ENCODE results near the gene CERS6.

Gene CERS6

DNA sequence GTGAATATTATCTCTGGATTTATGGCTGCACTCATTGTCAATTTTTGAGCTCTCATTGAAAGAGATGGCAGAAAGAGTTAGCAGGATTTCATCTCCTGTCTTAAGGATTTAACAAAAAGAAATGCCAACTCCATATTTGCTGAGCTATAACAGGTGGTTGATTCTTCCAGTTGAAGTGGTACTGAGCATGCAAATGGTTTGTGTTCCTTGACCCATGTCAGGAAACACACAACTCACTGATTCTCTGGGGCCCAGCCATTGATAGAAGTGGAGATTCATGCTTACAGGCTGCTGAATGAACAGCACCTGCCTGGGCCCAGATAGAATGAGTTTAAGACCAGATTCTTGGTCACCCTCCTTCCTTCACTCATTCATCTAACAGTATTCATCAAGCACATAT lies 128.8 kb downstream of the CERS6 start:
- TF ChIP-seq RARB (CRISPR knock-in tag; IDR thresholded peaks at IDR 0.05) (no peak), ZC3H10 (CRISPR knock-in tag; IDR thresholded peaks at IDR 0.05) (no peak), ZFP30 (CRISPR knock-in tag; IDR thresholded peaks at IDR 0.05) (no peak), PPARA (CRISPR knock-in tag; IDR thresholded peaks at IDR 0.05; ENCODE audit: borderline replicate concordance) (no peak), ESRRG (CRISPR knock-in tag; IDR thresholded peaks at IDR 0.05) (no peak), SNAI2 (CRISPR knock-in tag; IDR thresholded peaks at IDR 0.05) (no peak), ZNF565 (CRISPR knock-in tag; conservative IDR thresholded peaks at IDR 0.05; ENCODE audit: low read depth) (no peak), ZNF70 (CRISPR knock-in tag; IDR thresholded peaks at IDR 0.05) (no peak), ARNTL (CRISPR knock-in tag; IDR thresholded peaks at IDR 0.05; ENCODE audit: borderline replicate concordance, low read depth) (no peak), TCF4 (CRISPR knock-in tag; IDR thresholded peaks at IDR 0.05; ENCODE audit: borderline replicate concordance) (no peak), BACH2 (CRISPR knock-in tag; IDR thresholded peaks at IDR 0.05; ENCODE audit: borderline replicate concordance) (no peak), GLIS3 (CRISPR knock-in tag; IDR thresholded peaks at IDR 0.05) (no peak), OSR1 (CRISPR knock-in tag; IDR thresholded peaks at IDR 0.05) (no peak), ISL1 (CRISPR knock-in tag; IDR thresholded peaks at IDR 0.05) (no peak), CSDC2 (CRISPR knock-in tag; IDR thresholded peaks at IDR 0.05) (no peak)
- TF ChIP-seq, protein P1, sequence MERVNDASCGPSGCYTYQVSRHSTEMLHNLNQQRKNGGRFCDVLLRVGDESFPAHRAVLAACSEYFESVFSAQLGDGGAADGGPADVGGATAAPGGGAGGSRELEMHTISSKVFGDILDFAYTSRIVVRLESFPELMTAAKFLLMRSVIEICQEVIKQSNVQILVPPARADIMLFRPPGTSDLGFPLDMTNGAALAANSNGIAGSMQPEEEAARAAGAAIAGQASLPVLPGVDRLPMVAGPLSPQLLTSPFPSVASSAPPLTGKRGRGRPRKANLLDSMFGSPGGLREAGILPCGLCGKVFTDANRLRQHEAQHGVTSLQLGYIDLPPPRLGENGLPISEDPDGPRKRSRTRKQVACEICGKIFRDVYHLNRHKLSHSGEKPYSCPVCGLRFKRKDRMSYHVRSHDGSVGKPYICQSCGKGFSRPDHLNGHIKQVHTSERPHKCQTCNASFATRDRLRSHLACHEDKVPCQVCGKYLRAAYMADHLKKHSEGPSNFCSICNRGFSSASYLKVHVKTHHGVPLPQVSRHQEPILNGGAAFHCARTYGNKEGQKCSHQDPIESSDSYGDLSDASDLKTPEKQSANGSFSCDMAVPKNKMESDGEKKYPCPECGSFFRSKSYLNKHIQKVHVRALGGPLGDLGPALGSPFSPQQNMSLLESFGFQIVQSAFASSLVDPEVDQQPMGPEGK (CRISPR knock-in tag; IDR thresholded peaks at IDR 0.05; ENCODE audit: borderline replicate concordance) = no peak
- TF ChIP-seq, protein P2, sequence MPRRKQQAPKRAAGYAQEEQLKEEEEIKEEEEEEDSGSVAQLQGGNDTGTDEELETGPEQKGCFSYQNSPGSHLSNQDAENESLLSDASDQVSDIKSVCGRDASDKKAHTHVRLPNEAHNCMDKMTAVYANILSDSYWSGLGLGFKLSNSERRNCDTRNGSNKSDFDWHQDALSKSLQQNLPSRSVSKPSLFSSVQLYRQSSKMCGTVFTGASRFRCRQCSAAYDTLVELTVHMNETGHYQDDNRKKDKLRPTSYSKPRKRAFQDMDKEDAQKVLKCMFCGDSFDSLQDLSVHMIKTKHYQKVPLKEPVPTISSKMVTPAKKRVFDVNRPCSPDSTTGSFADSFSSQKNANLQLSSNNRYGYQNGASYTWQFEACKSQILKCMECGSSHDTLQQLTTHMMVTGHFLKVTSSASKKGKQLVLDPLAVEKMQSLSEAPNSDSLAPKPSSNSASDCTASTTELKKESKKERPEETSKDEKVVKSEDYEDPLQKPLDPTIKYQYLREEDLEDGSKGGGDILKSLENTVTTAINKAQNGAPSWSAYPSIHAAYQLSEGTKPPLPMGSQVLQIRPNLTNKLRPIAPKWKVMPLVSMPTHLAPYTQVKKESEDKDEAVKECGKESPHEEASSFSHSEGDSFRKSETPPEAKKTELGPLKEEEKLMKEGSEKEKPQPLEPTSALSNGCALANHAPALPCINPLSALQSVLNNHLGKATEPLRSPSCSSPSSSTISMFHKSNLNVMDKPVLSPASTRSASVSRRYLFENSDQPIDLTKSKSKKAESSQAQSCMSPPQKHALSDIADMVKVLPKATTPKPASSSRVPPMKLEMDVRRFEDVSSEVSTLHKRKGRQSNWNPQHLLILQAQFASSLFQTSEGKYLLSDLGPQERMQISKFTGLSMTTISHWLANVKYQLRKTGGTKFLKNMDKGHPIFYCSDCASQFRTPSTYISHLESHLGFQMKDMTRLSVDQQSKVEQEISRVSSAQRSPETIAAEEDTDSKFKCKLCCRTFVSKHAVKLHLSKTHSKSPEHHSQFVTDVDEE (CRISPR knock-in tag; IDR thresholded peaks at IDR 0.05) = no peak
- TF ChIP-seq, protein P3, sequence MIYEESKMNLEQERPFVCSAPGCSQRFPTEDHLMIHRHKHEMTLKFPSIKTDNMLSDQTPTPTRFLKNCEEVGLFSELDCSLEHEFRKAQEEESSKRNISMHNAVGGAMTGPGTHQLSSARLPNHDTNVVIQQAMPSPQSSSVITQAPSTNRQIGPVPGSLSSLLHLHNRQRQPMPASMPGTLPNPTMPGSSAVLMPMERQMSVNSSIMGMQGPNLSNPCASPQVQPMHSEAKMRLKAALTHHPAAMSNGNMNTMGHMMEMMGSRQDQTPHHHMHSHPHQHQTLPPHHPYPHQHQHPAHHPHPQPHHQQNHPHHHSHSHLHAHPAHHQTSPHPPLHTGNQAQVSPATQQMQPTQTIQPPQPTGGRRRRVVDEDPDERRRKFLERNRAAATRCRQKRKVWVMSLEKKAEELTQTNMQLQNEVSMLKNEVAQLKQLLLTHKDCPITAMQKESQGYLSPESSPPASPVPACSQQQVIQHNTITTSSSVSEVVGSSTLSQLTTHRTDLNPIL (CRISPR knock-in tag; IDR thresholded peaks at IDR 0.05; ENCODE audit: low read depth) = no peak
- TF ChIP-seq, protein P4, sequence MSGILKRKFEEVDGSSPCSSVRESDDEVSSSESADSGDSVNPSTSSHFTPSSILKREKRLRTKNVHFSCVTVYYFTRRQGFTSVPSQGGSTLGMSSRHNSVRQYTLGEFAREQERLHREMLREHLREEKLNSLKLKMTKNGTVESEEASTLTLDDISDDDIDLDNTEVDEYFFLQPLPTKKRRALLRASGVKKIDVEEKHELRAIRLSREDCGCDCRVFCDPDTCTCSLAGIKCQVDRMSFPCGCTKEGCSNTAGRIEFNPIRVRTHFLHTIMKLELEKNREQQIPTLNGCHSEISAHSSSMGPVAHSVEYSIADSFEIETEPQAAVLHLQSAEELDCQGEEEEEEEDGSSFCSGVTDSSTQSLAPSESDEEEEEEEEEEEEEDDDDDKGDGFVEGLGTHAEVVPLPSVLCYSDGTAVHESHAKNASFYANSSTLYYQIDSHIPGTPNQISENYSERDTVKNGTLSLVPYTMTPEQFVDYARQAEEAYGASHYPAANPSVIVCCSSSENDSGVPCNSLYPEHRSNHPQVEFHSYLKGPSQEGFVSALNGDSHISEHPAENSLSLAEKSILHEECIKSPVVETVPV (CRISPR knock-in tag; IDR thresholded peaks at IDR 0.05) = no peak
- ATAC-seq = no peak

DNA sequence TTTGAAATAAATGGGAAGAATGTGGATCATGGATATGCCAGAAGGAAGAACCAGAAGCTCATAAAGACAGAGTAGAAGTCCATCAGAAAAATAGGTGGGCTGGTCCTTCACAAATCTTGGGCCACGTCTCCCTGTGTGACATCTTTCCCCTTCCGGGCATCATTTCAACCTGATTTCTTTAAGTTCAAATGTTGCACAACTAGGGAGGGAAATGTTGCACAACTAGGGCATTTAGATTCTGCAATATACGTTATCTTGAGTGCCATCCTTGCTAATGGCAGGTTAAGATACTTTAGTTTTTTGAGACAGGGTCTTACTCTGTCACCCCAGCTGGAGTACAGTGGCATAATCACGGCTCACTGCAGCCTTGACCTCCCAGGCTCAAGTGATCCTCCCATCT lies 129.6 kb downstream of the CERS6 start:
- no peak for ATAC-seq
- no peak for TF ChIP-seq SNAI2 (CRISPR knock-in tag; IDR thresholded peaks at IDR 0.05)
- TF ChIP-seq ZNF8 (CRISPR knock-in tag; IDR thresholded peaks at IDR 0.05) = no peak
- TF ChIP-seq ESRRG (CRISPR knock-in tag; IDR thresholded peaks at IDR 0.05) = no peak
- TF ChIP-seq OSR1 (CRISPR knock-in tag; IDR thresholded peaks at IDR 0.05) = no peak
- no peak for TF ChIP-seq ZNF565 (CRISPR knock-in tag; conservative IDR thresholded peaks at IDR 0.05; ENCODE audit: low read depth)
- no peak for TF ChIP-seq CSDC2 (CRISPR knock-in tag; IDR thresholded peaks at IDR 0.05)
- TF ChIP-seq, protein P1 (CRISPR knock-in tag; IDR thresholded peaks at IDR 0.05; ENCODE audit: borderline replicate concordance) = no peak
- no peak for TF ChIP-seq ARNTL (CRISPR knock-in tag; IDR thresholded peaks at IDR 0.05; ENCODE audit: borderline replicate concordance, low read depth)
- TF ChIP-seq GLIS3 (CRISPR knock-in tag; IDR thresholded peaks at IDR 0.05) = no peak
- TF ChIP-seq, protein P3 (CRISPR knock-in tag; IDR thresholded peaks at IDR 0.05; ENCODE audit: low read depth) = no peak
